Stimulated activated CD8-positive, alpha-beta memory T cell treated with anti-CD3 and anti-CD28 coated beads, Interleukin-12 subunit alpha, Interleukin-12 subunit beta, amount 100 ng/mL, for 24 hours (primary cell): ENCODE data around the gene EFNA4.
A peak's percentile ranks its signal among the peaks of the same experiment; 100 is the strongest.

ENCODE experiments used
- DNase-seq: peaks from one replicate; pipeline ENCODE4 v3.0.0-alpha.2; 2020; ENCODE audit errors: extremely low read depth

EFNA4 gene

GRCh38 chr1:155033524-155033923, 30.0 kb upstream of the EFNA4 start, which contains the start of the genes DCST1 and DCST2:
Gene DCST1 (plus strand): TSS chr1:155033824. CDS start chr1:155034037, 213 bp downstream.
Gene DCST2 (minus strand): TSS chr1:155033781. CDS start chr1:155033701, 80 bp downstream.
- DNase-seq = no peak

GRCh38 chr1:155034318-155035208, 29.0 kb upstream of the EFNA4 start:
- DNase-seq = no peak

- no peak for DNase-seq
Observed at GRCh38 chr1:155035936-155036335, 27.6 kb upstream of the EFNA4 start.

GRCh38 chr1:155037043-155037442, 26.5 kb upstream of the EFNA4 start:
- DNase-seq = no peak

- DNase-seq = no peak
Observed at GRCh38 chr1:155037851-155038441, 25.6 kb upstream of the EFNA4 start.

- no peak for DNase-seq
Observed at GRCh38 chr1:155038602-155039307, 24.8 kb upstream of the EFNA4 start.

- no peak for DNase-seq
Observed at GRCh38 chr1:155039308-155039669, 24.3 kb upstream of the EFNA4 start.

- DNase-seq = no peak
Observed at GRCh38 chr1:155040358-155041093, 23.0 kb upstream of the EFNA4 start.

GRCh38 chr1:155042789-155043188, 20.8 kb upstream of the EFNA4 start:
- DNase-seq = no peak

- DNase-seq = no peak
Observed at GRCh38 chr1:155043301-155043702, 20.2 kb upstream of the EFNA4 start.

GRCh38 chr1:155043793-155044192, 19.7 kb upstream of the EFNA4 start:
- DNase-seq = no peak

GRCh38 chr1:155044365-155044764, 19.2 kb upstream of the EFNA4 start:
- no peak for DNase-seq

GRCh38 chr1:155044812-155045657, 18.5 kb upstream of the EFNA4 start:
- DNase-seq = no peak

- DNase-seq = no peak
Observed at GRCh38 chr1:155048449-155049334, 14.8 kb upstream of the EFNA4 start.

- no peak for DNase-seq
Observed at GRCh38 chr1:155049651-155050559, 13.6 kb upstream of the EFNA4 start.

GRCh38 chr1:155050560-155051341, 12.8 kb upstream of the EFNA4 start, which contains the start of gene ADAM15:
Gene ADAM15 (plus strand): TSS chr1:155051316. CDS start chr1:155051387, 71 bp downstream.
- DNase-seq = peak; percentile 55

GRCh38 chr1:155051342-155051776, 12.2 kb upstream of the EFNA4 start:
- no peak for DNase-seq
